SK-N-MC (cell line): ENCODE measurements around the gene PRTFDC1.

ENCODE experiments used
- EZH2 ChIP-seq: fragments of 200-600 bp; sonication (generic); IDR thresholded peaks from one replicate; pipeline ENCODE4 v1.6.1; 2017; ENCODE audit warnings: antibody characterized with exemption
- FOXP2 ChIP-seq: optimal IDR thresholded peaks from 2 replicates; pipeline ENCODE3; 2011; ENCODE audit warnings: mild to moderate bottlenecking, moderate library complexity; ENCODE audit not compliant: insufficient read depth; ENCODE audit errors: extremely low read length, control extremely low read depth
- POLR2AphosphoS5 ChIP-seq: IDR thresholded peaks from 2 replicates; pipeline ENCODE4 v1.6.1; 2012; ENCODE audit warnings: mild to moderate bottlenecking, low read depth, low read length, borderline replicate concordance

GRCh38 chr10:24928163-24928562 lies 24.2 kb downstream of the PRTFDC1 start:
- TF ChIP-seq POLR2AphosphoS5 (no peak), EZH2 (no peak), FOXP2 (no peak)
